Measurements from ENCODE around the gene RGPD8.

Gene RGPD8

DNA sequence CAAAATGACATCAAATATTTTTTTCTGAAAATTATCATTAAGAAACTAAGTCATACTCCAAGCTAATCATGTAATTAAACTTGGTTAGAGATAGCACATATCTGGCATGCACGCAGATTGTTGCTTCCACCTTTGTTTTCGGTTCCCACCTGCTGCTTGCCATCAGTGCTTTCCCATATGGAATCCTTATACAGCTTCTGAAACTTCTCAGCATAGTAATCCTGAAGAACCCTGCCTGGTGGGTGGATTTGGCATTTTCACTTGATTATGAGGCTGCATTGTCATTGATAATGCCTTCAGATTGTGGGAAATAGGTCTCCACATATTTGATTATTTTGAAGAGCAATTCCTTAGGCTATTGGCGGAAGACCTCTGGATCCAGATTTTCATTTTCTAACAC is 110.5 kb downstream of the RGPD8 start:
- no peak overlapping the region for H3K4me3 ChIP-seq
- no peak overlapping the region for H3K27ac ChIP-seq
- TF ChIP-seq, protein P1, sequence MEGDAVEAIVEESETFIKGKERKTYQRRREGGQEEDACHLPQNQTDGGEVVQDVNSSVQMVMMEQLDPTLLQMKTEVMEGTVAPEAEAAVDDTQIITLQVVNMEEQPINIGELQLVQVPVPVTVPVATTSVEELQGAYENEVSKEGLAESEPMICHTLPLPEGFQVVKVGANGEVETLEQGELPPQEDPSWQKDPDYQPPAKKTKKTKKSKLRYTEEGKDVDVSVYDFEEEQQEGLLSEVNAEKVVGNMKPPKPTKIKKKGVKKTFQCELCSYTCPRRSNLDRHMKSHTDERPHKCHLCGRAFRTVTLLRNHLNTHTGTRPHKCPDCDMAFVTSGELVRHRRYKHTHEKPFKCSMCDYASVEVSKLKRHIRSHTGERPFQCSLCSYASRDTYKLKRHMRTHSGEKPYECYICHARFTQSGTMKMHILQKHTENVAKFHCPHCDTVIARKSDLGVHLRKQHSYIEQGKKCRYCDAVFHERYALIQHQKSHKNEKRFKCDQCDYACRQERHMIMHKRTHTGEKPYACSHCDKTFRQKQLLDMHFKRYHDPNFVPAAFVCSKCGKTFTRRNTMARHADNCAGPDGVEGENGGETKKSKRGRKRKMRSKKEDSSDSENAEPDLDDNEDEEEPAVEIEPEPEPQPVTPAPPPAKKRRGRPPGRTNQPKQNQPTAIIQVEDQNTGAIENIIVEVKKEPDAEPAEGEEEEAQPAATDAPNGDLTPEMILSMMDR (IDR thresholded peaks at IDR 0.05): no peak
- DNase-seq (ENCODE audit: low spot score): no peak

DNA sequence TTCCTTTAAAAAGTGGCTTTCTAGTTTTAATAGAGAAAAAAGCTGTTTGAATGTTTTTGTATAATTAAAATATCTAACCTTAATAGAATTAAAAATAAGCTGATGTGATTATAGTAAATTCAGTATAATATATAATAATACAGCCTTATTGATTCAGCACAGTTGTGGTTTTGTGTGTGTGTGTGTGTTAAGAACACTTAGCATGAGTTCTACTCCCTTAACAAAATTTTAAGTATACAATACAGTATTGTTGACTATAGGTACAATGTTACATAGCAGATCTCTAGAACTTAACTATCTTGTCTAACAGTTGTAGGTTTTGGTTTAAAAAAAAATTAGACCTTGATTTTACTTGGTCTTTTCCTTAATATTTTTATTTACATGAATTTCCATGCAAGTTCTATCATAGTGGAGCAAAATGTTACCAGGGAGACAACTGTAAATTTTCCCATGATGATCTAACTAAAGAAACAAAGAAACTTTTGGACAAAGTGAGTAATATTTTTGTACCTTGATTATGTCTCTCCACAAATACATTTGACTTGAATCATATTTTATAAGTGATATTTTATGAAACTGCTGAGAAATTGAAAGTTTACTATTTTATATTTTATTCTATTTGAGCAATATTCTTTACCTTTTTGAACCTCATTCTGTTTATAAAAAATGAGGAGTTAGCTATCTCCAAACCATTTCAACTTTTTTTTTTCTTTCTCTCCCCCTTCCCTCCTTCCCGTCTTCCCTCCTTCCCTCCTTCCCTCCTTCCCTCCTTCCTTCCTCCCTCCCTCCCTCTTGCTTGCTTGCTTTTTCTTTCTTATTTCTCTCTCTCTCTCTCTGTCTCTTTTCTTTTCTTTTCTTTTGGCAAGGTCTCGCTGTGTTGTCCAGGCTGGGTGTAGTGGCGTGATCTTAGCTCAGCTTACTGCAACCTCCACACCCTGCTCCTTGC is 111.8 kb downstream of the RGPD8 start:
- TF ChIP-seq, protein P1 (IDR thresholded peaks at IDR 0.05): no peak
- Histone ChIP-seq H3K4me3 (no peak overlapping the region), H3K27ac (peak overlapping the region; percentile 33 to 59)
- DNase-seq (ENCODE audit: low spot score): no peak
